Measurements from ENCODE around the gene GJD4.

The GJD4 gene

DNA sequence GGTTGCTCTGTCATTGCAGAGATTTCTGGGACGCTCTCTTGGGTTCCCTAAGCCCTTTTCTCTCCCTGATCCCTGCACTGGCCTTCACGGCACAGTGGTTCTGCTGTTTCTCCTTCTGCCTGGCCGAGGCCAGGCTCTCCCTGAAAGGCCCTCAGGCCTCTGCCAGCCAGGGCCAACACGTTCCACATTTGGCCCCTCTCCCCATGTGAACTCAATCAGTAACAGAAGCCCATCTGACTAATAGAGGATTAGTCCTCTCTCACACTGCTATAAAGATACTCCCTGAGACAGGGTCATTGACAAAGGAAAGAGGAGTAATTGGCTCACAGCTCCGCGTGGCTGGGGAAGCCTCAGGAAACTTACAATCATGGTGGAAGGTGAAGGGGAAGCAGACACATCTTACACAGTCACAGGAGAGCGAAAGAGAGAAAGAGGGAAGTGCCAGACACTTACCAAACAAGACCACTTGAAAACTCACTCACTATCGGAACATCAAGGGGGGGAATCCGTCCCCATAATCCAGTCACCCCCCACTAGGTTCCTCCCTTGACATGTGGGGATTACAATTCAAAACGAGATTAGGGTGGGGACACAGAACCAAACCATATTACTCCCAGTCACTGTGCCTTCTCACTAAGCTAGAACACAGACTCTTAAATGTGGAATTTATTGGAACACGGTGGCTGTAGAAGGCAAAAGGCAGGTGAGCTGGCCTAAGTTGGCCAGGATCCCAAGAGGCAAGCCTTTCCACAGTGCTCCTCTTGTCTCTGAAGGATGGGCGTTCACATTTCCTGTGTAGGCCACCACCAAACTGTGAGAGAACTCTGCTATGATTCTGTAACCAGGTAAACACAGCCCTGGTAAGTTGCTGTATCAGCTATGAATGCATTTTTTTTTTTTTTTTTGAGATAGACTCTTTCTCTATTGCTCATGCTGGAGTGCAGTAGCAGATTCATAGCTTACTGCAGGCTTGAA lies 28.2 kb downstream of the GJD4 start:
- FAIRE-seq, result no peak

DNA sequence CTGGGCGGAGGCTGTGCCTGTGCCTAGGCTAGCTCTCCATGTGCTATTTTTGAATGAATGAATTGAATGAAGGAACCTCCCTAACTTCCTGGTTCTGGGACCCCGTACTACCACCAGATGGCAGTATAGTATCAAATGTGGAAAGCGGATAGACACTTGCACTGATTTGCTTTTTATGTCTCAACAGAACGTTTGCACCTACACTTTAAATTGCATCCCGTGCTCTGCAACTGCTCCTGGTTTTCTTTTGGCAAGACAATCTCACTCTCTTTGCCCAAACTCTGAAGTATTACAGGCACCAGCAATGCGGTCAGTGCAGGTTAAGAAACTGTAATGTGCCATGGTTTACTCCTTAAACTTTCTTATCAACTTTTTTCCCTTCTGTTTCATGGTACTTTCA lies 30.4 kb downstream of the GJD4 start:
- FAIRE-seq (peak; percentile 57), DNase-seq (ENCODE audit: insufficient read length) (no peak)
- TF ChIP-seq POLR2A (IDR thresholded peaks at IDR 0.05; ENCODE audit: low read depth, low read length) (no peak), TAF1 (IDR thresholded peaks at IDR 0.05; ENCODE audit: borderline replicate concordance, low read depth, low read length) (no peak), POLR2AphosphoS5 (IDR thresholded peaks at IDR 0.05; ENCODE audit: low read depth, low read length) (no peak)

More for the DNA sequence above, 28.2 kb downstream of the GJD4 start:
- no peak for DNase-seq (ENCODE audit: insufficient read length)
- no peak for TF ChIP-seq TAF1 (IDR thresholded peaks at IDR 0.05; ENCODE audit: borderline replicate concordance, low read depth, low read length)
- no peak for TF ChIP-seq POLR2A (IDR thresholded peaks at IDR 0.05; ENCODE audit: low read depth, low read length)
- TF ChIP-seq POLR2AphosphoS5 (IDR thresholded peaks at IDR 0.05; ENCODE audit: low read depth, low read length), result no peak

GRCh38 chr10:35636956-35637355 lies 31.8 kb downstream of the GJD4 start:
- FAIRE-seq, result no peak

GRCh38 chr10:35637462-35637861 lies 32.3 kb downstream of the GJD4 start:
- no peak for DNase-seq (ENCODE audit: insufficient read length)
- FAIRE-seq, result no peak
- TF ChIP-seq POLR2AphosphoS5 (IDR thresholded peaks at IDR 0.05; ENCODE audit: low read depth, low read length) (no peak), POLR2A (IDR thresholded peaks at IDR 0.05; ENCODE audit: low read depth, low read length) (no peak), TAF1 (IDR thresholded peaks at IDR 0.05; ENCODE audit: borderline replicate concordance, low read depth, low read length) (no peak)

More at GRCh38 chr10:35636956-35637355, 31.8 kb downstream of the GJD4 start:
- no peak for DNase-seq (ENCODE audit: insufficient read length)
- no peak for TF ChIP-seq TAF1 (IDR thresholded peaks at IDR 0.05; ENCODE audit: borderline replicate concordance, low read depth, low read length)

DNA sequence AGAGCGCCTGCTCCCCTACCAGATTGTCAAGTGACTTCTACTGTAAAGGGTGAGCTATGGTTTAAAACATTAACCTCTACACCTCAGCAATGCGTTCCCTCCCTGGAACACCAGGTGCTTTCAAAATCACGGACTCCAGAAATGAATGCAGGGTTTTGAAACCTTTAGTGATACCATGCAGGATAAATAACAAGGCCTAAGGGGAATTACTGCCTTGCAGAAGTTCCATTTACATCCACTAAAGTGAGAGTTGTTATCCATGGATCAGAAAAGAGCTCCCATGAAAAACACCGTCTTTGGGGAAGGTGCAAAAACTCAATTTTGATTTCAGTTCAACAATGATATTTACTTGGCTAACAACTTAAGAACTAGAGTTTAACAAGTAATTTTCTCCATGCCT lies 33.0 kb downstream of the GJD4 start:
- FAIRE-seq (no peak), DNase-seq (ENCODE audit: insufficient read length) (no peak)
- no peak for TF ChIP-seq POLR2A (IDR thresholded peaks at IDR 0.05; ENCODE audit: low read depth, low read length)
- no peak for TF ChIP-seq POLR2AphosphoS5 (IDR thresholded peaks at IDR 0.05; ENCODE audit: low read depth, low read length)
- TF ChIP-seq TAF1 (IDR thresholded peaks at IDR 0.05; ENCODE audit: borderline replicate concordance, low read depth, low read length), result no peak

DNA sequence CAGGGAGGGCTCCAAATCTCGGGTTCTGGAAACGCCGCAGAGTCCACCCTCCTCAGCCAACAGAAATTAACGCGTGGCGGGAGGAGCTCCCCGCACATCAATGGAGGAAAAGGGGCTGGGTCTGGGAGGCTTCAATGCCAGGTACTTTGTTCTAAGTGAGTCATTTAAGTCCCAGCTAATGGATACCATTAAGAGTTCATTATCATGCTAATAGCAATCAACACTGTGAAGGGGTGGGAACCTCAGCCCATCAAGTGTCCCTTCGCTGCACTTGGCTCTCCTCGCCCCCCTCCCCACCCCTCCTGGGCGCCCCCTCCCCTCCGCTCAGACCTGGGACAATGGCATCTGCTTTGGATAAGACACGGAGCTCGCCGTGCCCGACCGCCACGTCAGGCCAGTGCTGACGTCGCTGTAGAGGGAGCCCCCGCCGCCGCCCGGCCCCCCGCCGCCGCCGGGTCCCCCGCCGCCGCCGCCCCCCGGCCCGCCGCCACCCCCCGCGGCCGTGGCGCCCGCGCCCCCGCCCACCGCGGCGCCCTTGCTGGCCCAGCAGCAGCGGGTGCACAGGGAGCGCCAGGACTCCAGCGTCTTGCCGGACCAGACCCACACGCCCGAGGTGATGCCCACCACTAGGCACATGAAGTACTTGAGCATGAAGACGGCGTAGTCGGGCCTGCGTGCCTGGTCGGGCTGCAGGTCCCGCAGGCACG lies 34.0 kb downstream of the GJD4 start:
- TF ChIP-seq POLR2AphosphoS5 (IDR thresholded peaks at IDR 0.05; ENCODE audit: low read depth, low read length), result no peak
- no peak for TF ChIP-seq POLR2A (IDR thresholded peaks at IDR 0.05; ENCODE audit: low read depth, low read length)
- no peak for TF ChIP-seq TAF1 (IDR thresholded peaks at IDR 0.05; ENCODE audit: borderline replicate concordance, low read depth, low read length)
- DNase-seq (ENCODE audit: insufficient read length), result no peak
- FAIRE-seq, result no peak

DNA sequence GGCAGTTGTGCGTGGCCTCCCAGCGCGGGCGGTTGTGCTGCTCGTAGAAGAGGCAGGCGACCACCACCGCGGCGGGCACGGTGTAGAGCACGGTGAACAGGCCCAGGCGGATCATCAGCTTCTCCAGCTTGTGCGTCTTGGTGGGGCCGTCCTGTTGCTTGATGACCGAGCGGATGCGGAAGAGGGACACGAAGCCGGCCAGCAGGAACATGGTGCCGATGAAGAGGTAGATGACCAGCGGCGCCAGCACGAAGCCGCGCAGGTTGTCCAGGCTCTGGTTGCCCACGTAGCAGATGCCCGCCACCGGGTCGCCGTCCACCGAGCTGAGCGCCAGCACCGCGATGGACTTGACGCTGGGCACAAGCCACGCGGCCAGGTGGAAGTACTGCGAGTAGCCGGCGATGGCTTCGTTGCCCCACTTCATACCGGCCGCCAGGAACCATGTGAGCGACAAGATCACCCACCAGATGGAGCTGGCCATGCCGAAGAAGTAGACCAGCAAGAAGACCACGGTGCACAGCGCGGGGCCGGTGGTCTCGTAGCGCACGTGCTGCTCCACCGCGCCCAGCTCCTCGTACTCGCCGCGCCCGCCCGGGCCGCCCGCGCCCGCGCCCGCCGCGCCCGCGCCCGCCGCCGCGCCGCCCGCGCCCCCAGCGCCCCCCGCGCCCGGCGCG lies 34.7 kb downstream of the GJD4 start:
- FAIRE-seq (no peak), DNase-seq (ENCODE audit: insufficient read length) (no peak)
- no peak for TF ChIP-seq POLR2AphosphoS5 (IDR thresholded peaks at IDR 0.05; ENCODE audit: low read depth, low read length)
- no peak for TF ChIP-seq POLR2A (IDR thresholded peaks at IDR 0.05; ENCODE audit: low read depth, low read length)
- TF ChIP-seq TAF1 (IDR thresholded peaks at IDR 0.05; ENCODE audit: borderline replicate concordance, low read depth, low read length), result no peak

DNA sequence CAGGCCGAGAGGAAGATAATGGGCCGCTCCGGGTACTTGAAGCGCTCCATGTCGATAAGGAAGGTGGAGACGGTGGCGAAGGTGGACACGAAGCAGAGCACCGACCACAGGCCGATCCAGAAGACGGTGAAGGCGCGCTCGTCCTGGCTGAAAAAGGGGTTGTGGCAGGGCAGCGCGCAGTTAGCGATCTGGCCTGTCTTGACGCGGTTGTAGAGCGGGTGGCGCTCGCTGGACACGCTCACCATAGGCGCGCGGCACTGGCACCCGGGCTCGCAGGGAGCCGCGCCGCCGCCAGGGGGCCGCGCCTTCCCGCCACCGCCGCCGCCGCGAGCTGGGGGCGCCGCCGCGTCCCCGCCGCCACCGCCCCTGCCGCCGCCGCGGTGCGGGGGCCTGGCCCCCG lies 35.3 kb downstream of the GJD4 start:
- FAIRE-seq (no peak), DNase-seq (ENCODE audit: insufficient read length) (peak; percentile 41)
- TF ChIP-seq TAF1 (IDR thresholded peaks at IDR 0.05; ENCODE audit: borderline replicate concordance, low read depth, low read length) (no peak), POLR2AphosphoS5 (IDR thresholded peaks at IDR 0.05; ENCODE audit: low read depth, low read length) (no peak), POLR2A (IDR thresholded peaks at IDR 0.05; ENCODE audit: low read depth, low read length) (no peak)

DNA sequence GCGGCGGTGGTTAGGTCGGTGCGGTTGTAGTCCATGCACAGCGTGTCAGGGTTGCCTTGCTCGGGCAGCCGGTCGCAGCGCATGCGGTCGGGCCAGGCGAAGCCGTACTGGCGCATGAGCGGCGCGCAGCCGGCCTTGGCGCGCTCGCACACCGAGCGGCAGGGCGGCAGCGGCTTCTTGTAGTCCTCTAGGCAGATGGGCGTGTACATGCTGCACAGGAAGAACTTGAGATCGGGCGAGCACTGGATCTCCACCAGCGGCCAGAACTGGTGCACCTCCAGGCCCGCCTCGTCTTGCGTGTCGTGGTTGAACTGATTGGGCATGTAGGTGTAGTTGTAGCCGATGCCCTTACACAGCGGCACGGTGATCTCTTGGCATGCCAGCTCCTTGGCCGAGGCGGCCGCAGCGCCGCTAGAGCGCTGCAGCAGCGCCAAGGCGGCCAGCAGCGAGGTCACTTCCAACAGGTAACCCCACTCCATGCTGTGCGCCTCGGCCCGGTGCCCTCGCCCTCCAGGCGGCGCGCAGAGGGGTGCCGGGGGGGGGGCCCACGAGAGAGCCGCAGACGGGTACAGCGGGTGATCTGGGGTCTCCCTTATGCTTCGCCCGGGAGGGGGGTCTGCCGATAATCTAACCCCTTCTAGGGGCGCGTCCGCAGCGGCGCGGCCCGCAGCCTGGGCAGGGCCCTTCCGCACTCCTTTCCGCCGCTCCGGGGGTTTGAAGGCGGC lies 36.0 kb downstream of the GJD4 start:
- TF ChIP-seq POLR2A (IDR thresholded peaks at IDR 0.05; ENCODE audit: low read depth, low read length) (no peak), TAF1 (IDR thresholded peaks at IDR 0.05; ENCODE audit: borderline replicate concordance, low read depth, low read length) (no peak), POLR2AphosphoS5 (IDR thresholded peaks at IDR 0.05; ENCODE audit: low read depth, low read length) (no peak)
- peak; percentile 73 for FAIRE-seq
- no peak for DNase-seq (ENCODE audit: insufficient read length)

DNA sequence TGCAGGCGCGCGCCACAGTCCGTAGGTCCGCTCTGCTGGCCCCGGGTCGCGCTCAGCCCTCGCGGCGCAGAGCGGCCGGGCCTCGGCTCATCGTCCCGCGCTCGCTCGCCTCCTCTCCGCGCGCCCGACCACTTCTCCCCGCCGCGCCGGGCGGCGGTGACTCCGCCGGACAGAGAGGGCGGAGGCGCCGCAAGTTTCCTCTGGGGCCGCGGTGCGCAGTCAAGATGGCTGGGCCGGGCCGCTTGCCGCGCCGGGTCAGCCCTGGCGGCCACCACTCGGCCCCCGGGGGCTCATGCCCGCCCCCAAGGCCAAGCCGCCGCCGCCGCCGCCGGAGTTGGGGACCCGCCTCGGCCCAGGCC lies 36.5 kb downstream of the GJD4 start:
- FAIRE-seq (no peak), DNase-seq (ENCODE audit: insufficient read length) (no peak)
- TF ChIP-seq TAF1 (IDR thresholded peaks at IDR 0.05; ENCODE audit: borderline replicate concordance, low read depth, low read length) (no peak), POLR2AphosphoS5 (IDR thresholded peaks at IDR 0.05; ENCODE audit: low read depth, low read length) (no peak), POLR2A (IDR thresholded peaks at IDR 0.05; ENCODE audit: low read depth, low read length) (no peak)

Data from GM12892 (cell line).